H1 (cell line): Measurements from ENCODE around the gene ANKEF1. TPM values are rescaled to one million over a fixed set of nuclear protein-coding genes. Genes with fewer than 3 reads are reported as not detected.

Experiments
- CTCF ChIA-PET: fragments of 300-600 bp; sonication (Branson Sonifier 250); formaldehyde crosslinking; loops from one replicate; lab custom pipeline; 2021; ENCODE audit not compliant: partially characterized antibody; lab: Charles Lee
- POLR2A ChIA-PET: fragments of 300-600 bp; sonication (Branson Sonifier 250); formaldehyde crosslinking; loops from one replicate; lab custom pipeline; 2021; ENCODE audit warnings: inconsistent platforms; ENCODE audit not compliant: partially characterized antibody; lab: Charles Lee
- DNase-seq, 2 experiments: peaks; one replicate each; pipeline versions ENCODE4 v3.0.0 to v3.0.0-alpha.2; 2010 to 2022; ENCODE audit warnings: low spot score in 2 of 2, low read depth in 1 of 2, mixed read lengths in 1 of 2
- FAIRE-seq: peaks from 2 replicates; lab custom pipeline; 2011; peaks lifted over from hg19 to GRCh38; lab: Jason Lieb, UNC
- H2AFZ ChIP-seq: 2 replicates; pipeline ENCODE4 v1.8.1; 2012; ENCODE audit warnings: low read length, inconsistent platforms
- H2AK5ac ChIP-seq: 2 replicates; pipeline ENCODE4 v1.6.1; 2013; ENCODE audit warnings: low read depth, low read length
- H2BK120ac ChIP-seq: replicated peaks from 2 replicates; pipeline ENCODE3; 2013; ENCODE audit warnings: low read depth, low read length, inconsistent platforms
- H2BK12ac ChIP-seq: 2 replicates; pipeline ENCODE4 v1.6.1; 2013; ENCODE audit warnings: low read depth, low read length
- H2BK15ac ChIP-seq: 2 replicates; pipeline ENCODE4 v1.6.1; 2013; ENCODE audit warnings: low read length
- H2BK20ac ChIP-seq: 2 replicates; pipeline ENCODE4 v1.6.1; 2013; ENCODE audit warnings: low read length
- H2BK5ac ChIP-seq: 2 replicates; pipeline ENCODE4 v1.6.1; 2013; ENCODE audit warnings: low read depth, low read length
- H3K14ac ChIP-seq: 2 replicates; pipeline ENCODE4 v1.6.1; 2013; ENCODE audit warnings: inconsistent platforms; ENCODE audit not compliant: insufficient read length
- H3K18ac ChIP-seq: 2 replicates; pipeline ENCODE4 v1.6.1; 2013; ENCODE audit warnings: low read length; ENCODE audit errors: extremely low read depth
- H3K23ac ChIP-seq: 2 replicates; pipeline ENCODE4 v1.6.1; 2013; ENCODE audit warnings: inconsistent platforms; ENCODE audit not compliant: insufficient read length
- H3K23me2 ChIP-seq: 2 replicates; pipeline ENCODE4 v1.6.1; 2013; ENCODE audit warnings: low read depth, low read length
- H3K27ac ChIP-seq: 2 replicates; pipeline ENCODE4 v1.6.1; 2011; ENCODE audit warnings: low read depth, low read length, inconsistent platforms
- H3K27me3 ChIP-seq, 4 experiments: replicated peaks in 1 of 4; 1 replicate in 1 of 4; 2 replicates in 3 of 4; pipeline versions ENCODE4 v1.6.1 to v1.8.1; 2011 to 2013; ENCODE audit warnings: low read length in 3 of 4, mild to moderate bottlenecking in 3 of 4, inconsistent platforms in 2 of 4, mixed read lengths in 2 of 4, moderate library complexity in 1 of 4; ENCODE audit not compliant: control insufficient read depth in 3 of 4, insufficient read depth in 3 of 4; ENCODE audit errors: extremely low read depth in 1 of 4
- H3K36me3 ChIP-seq, 4 experiments: 2 replicates each; pipeline versions ENCODE4 v1.6.1 to v1.8.1; 2011 to 2013; ENCODE audit warnings: mild to moderate bottlenecking in 4 of 4, low read length in 3 of 4, moderate library complexity in 2 of 4, control low read depth in 1 of 4, inconsistent platforms in 1 of 4; ENCODE audit not compliant: insufficient read depth in 4 of 4, control insufficient read depth in 2 of 4
- H3K4ac ChIP-seq: replicated peaks from 2 replicates; pipeline ENCODE3; 2013; ENCODE audit warnings: low read length, low read depth, mixed read lengths, inconsistent platforms; ENCODE audit not compliant: insufficient read length
- H3K4me1 ChIP-seq, 4 experiments: replicated peaks in 1 of 4; 1 replicate in 1 of 4; 2 replicates in 3 of 4; pipeline versions ENCODE4 v1.6.1 to v1.8.1; 2011 to 2013; ENCODE audit warnings: low read length in 3 of 4, inconsistent platforms in 2 of 4, mixed read lengths in 1 of 4; ENCODE audit not compliant: insufficient read depth in 4 of 4, control insufficient read depth in 3 of 4
- H3K4me2 ChIP-seq, 2 experiments: 2 replicates each; pipeline versions ENCODE4 v1.6.1 to v1.8.1; 2011 to 2013; ENCODE audit warnings: low read depth in 2 of 2, low read length in 2 of 2, control low read depth in 1 of 2, inconsistent platforms in 1 of 2, mild to moderate bottlenecking in 1 of 2; ENCODE audit not compliant: insufficient read depth in 1 of 2
- H3K4me3 ChIP-seq, 4 experiments: fragments of 200-600, 300-600 bp in 1 of 4; sonication (generic), shearing (Covaris generic), sonication (Bioruptor Twin) in 1 of 4; 2 replicates each; pipeline versions ENCODE4 v1.5.1 to v1.8.1; 2011 to 2016; ENCODE audit warnings: low read length in 4 of 4, low read depth in 3 of 4, control low read depth in 2 of 4, inconsistent platforms in 2 of 4, mild to moderate bottlenecking in 2 of 4, mixed read lengths in 1 of 4, moderate library complexity in 1 of 4; ENCODE audit not compliant: insufficient read depth in 2 of 4; ENCODE audit errors: extremely low read depth in 1 of 4
- H3K56ac ChIP-seq: replicated peaks from 2 replicates; pipeline ENCODE3; 2013; ENCODE audit warnings: low read depth, mild to moderate bottlenecking, mixed read lengths, low read length, inconsistent platforms; ENCODE audit not compliant: insufficient read length
- H3K79me1 ChIP-seq: 2 replicates; pipeline ENCODE4 v1.6.1; 2013; ENCODE audit warnings: low read depth, low read length, control low read depth
- H3K79me2 ChIP-seq, 2 experiments: 2 replicates each; pipeline versions ENCODE4 v1.6.1 to v1.8.1; 2012 to 2013; ENCODE audit warnings: low read length in 2 of 2, mild to moderate bottlenecking in 2 of 2, inconsistent platforms in 1 of 2; ENCODE audit not compliant: insufficient read depth in 2 of 2, control insufficient read depth in 1 of 2
- H3K9ac ChIP-seq, 4 experiments: replicated peaks in 1 of 4; 1 replicate in 1 of 4; 2 replicates in 3 of 4; pipeline versions ENCODE4 v1.6.1 to v1.8.1; 2011 to 2013; ENCODE audit warnings: low read depth in 3 of 4, low read length in 3 of 4, control low read depth in 2 of 4, mild to moderate bottlenecking in 2 of 4, moderate library complexity in 2 of 4, inconsistent platforms in 1 of 4; ENCODE audit errors: extremely low read depth in 1 of 4
- H3K9me3 ChIP-seq, 2 experiments: 2 replicates each; pipeline versions ENCODE4 v1.6.1 to v1.8.1; 2012 to 2013; ENCODE audit warnings: mild to moderate bottlenecking in 2 of 2, moderate library complexity in 2 of 2, control low read depth in 1 of 2, inconsistent platforms in 1 of 2, low read depth in 1 of 2, low read length in 1 of 2, mixed read lengths in 1 of 2; ENCODE audit not compliant: insufficient read depth in 2 of 2
- H4K20me1 ChIP-seq, 2 experiments: replicated peaks in 1 of 2; 2 replicates each; pipeline versions ENCODE3 to v1.8.1; 2011 to 2013; ENCODE audit warnings: inconsistent platforms in 2 of 2, low read length in 2 of 2, mild to moderate bottlenecking in 1 of 2; ENCODE audit not compliant: insufficient read depth in 2 of 2, control insufficient read depth in 1 of 2
- H4K5ac ChIP-seq: 2 replicates; pipeline ENCODE4 v1.6.1; 2013; ENCODE audit warnings: low read length, low read depth, mixed read lengths, inconsistent platforms; ENCODE audit not compliant: insufficient read length
- H4K8ac ChIP-seq: 2 replicates; pipeline ENCODE4 v1.8.0; 2013; ENCODE audit warnings: mild to moderate bottlenecking, moderate library complexity, low read length, inconsistent platforms; ENCODE audit not compliant: insufficient read depth; ENCODE audit errors: extremely low read depth
- H4K91ac ChIP-seq: replicated peaks from 2 replicates; pipeline ENCODE3; 2013; ENCODE audit warnings: low read length, mixed read lengths, inconsistent platforms; ENCODE audit not compliant: insufficient read length
- E2F6 ChIP-seq: IDR thresholded peaks from 2 replicates; pipeline ENCODE4 v1.6.1; 2012; ENCODE audit warnings: inconsistent platforms
- EP300 ChIP-seq, 2 experiments: IDR thresholded peaks; 1 replicate in 1 of 2; 2 replicates in 1 of 2; pipeline ENCODE4 v1.6.1; 2011 to 2012; ENCODE audit warnings: low read depth in 2 of 2, low read length in 2 of 2, mild to moderate bottlenecking in 2 of 2, borderline replicate concordance in 1 of 2, inconsistent platforms in 1 of 2, moderate library complexity in 1 of 2
- GABPA ChIP-seq: IDR thresholded peaks from 2 replicates; pipeline ENCODE4 v1.6.1; 2011; ENCODE audit warnings: mild to moderate bottlenecking, low read length, moderate library complexity, borderline replicate concordance; ENCODE audit not compliant: insufficient read depth
- polyA plus RNA-seq, 7 experiments: library from polyadenylated mRNA; depleted of rRNA in 3 of 7; stranded (reverse) in 5 of 7; unstranded in 2 of 7; fragments of >200 nt in 5 of 7; fragments of 200-250 nt in 2 of 7; gene quantifications; 1 replicate in 5 of 7; 2 replicates in 1 of 7; 4 replicates in 1 of 7; pipeline versions ENCODE4 v1.2.1 to v1.2.3, GENCODE V29; 2011 to 2013; ENCODE audit warnings: missing spikeins in 2 of 7, mixed read lengths in 2 of 7
- total RNA-seq: library from RNA; stranded (reverse); fragmentation: NEBNext Ultra II Directional; extraction: Animal tissue kit (Norgen Biotek cat#: 25700); gene quantifications from 2 replicates; pipeline ENCODE4 v1.2.1, GENCODE V29; 2021

ANKEF1 gene
- total and polyA plus RNA-seq, 2 of the 8 experiments (the other 6 are each of a cell fraction or from before 2014, with no cell fraction given): 2.8 to 10.0 TPM

- Histone ChIP-seq H4K5ac (no peak overlapping the region), H3K36me3 (no peaks in the 10 kb centered on the region), H2AFZ (no peak overlapping the region), H3K27ac (no peak overlapping the region), H3K18ac (no peak overlapping the region), H3K4me2 (no peak overlapping the region), H2AK5ac (no peak overlapping the region), H3K14ac (no peak overlapping the region), H3K9ac (no peak overlapping the region), H2BK15ac (no peak overlapping the region), H3K4me3 (no peak overlapping the region), H2BK5ac (no peak overlapping the region), H3K23me2 (no peaks in the 10 kb centered on the region), H4K8ac (no peak overlapping the region), H3K23ac (no peak overlapping the region), H3K79me2 (no peaks in the 10 kb centered on the region), H2BK12ac (no peak overlapping the region), H2BK20ac (no peak overlapping the region), H3K9me3 (no peaks in the 10 kb centered on the region), H4K20me1 (no peaks in the 10 kb centered on the region), H3K79me1 (no peaks in the 10 kb centered on the region), H2BK120ac (no peak overlapping the region), H4K91ac (no peak overlapping the region), H3K27me3 (peaks cover 0 to 1% (median 0%) of the 10 kb centered on the region in 4 experiments; a peak in 1 of 7 replicates), H3K56ac (no peak overlapping the region), H3K4me1 (no peaks in the 10 kb centered on the region), H3K4ac (no peak overlapping the region)
- FAIRE-seq (no peak), DNase-seq (no peak)
- POLR2A ChIA-PET: no interaction called here
- no peak for TF ChIP-seq EP300 (IDR thresholded peaks at IDR 0.05; ENCODE audit: borderline replicate concordance in 1 of 2, low read depth in 2 of 2, low read length in 2 of 2)
- no peak for TF ChIP-seq E2F6
- no peak for TF ChIP-seq GABPA
- CTCF ChIA-PET: interaction anchor here (2.3 to 4.9 kb wide), 2 partner anchors 10 to 26 kb away, joined by 6 to 84 read pairs; no protein-coding TSS in a partner anchor
Measured at GRCh38 chr20:10080574-10080973, 45.8 kb downstream of the ANKEF1 start.
